NB4 (cell line): Measurements from ENCODE around the gene LIN37.

Experiments used
- MYC ChIP-seq: IDR thresholded peaks from 2 replicates; pipeline ENCODE4 v1.6.1; 2011; ENCODE audit warnings: low read depth, low read length
- POLR2A ChIP-seq: IDR thresholded peaks from 2 replicates; pipeline ENCODE4 v1.6.1; 2011; ENCODE audit warnings: mild to moderate bottlenecking; ENCODE audit not compliant: insufficient read length; ENCODE audit errors: extremely low read depth
- TF ChIP-seq, protein P1 (sequence below): IDR thresholded peaks from one replicate; pipeline ENCODE4 v1.5.1; 2012; ENCODE audit warnings: low read depth, low read length

DNA sequence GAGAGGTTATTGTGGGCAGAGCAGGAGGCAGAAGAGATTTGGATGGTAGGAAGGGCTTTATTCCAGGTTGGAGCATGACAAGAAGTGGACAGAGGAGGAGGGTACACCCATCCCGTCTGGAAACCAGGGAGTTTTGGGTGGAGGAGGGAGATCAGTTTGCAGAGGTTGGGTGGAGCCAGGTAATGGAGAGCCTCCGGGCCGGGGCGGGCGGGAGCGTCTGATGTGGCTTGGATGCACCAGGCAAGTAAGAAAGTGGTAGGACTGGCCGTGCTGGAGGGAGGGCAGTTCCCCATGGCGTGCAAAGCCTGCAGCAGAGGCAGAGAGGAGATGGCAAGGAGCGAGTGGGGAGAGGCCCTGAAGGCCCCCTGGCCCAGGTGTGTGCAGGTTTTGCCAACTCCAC lies 17.0 kb upstream of the LIN37 start:
- TF ChIP-seq POLR2A (no peak), MYC (no peak)
- TF ChIP-seq, protein P1, sequence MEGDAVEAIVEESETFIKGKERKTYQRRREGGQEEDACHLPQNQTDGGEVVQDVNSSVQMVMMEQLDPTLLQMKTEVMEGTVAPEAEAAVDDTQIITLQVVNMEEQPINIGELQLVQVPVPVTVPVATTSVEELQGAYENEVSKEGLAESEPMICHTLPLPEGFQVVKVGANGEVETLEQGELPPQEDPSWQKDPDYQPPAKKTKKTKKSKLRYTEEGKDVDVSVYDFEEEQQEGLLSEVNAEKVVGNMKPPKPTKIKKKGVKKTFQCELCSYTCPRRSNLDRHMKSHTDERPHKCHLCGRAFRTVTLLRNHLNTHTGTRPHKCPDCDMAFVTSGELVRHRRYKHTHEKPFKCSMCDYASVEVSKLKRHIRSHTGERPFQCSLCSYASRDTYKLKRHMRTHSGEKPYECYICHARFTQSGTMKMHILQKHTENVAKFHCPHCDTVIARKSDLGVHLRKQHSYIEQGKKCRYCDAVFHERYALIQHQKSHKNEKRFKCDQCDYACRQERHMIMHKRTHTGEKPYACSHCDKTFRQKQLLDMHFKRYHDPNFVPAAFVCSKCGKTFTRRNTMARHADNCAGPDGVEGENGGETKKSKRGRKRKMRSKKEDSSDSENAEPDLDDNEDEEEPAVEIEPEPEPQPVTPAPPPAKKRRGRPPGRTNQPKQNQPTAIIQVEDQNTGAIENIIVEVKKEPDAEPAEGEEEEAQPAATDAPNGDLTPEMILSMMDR = no peak
